Heart left ventricle (tissue), 13 donors: ENCODE results near the gene EVPLL.

Source experiments
- POLR2A ChIP-seq, 2 donors: fragments of 450-650 bp; IDR thresholded peaks; one replicate each; pipeline ENCODE4 v1.6.1; 2017; ENCODE audit warnings: antibody characterized with exemption in 2 of 2, mild to moderate bottlenecking in 2 of 2, moderate library complexity in 2 of 2
- TF ChIP-seq, protein P1 (sequence below), 12 donors: fragments of 200-600 bp; sonication (generic) in 4 of 12; IDR thresholded peaks; one replicate each; pipeline versions ENCODE4 v1.5.0 to v1.8.0; 2018 to 2022; ENCODE audit warnings: antibody characterized with exemption in 12 of 12, mild to moderate bottlenecking in 5 of 12
- donor health status: ischemic (EF 13 %, LVEDD 7.1; RV severe dilation, severe dysfunction).
- donor health status: DM: no; HTN: yes; CAD: no.
- donor health status: DM: no; HTN: no; CAD: no.
- donor health status: ischemic (EF 25% LVEDD 6.9; RV normal size, moderate dysfunction).
- donor health status: ischemic (EF 25% LVEDD 5.7; RV mildly dilated, moderate dysfunction).
- donor health status: ischemic (EF 35%, LVEDD 5.7; RV mildly dilated, moderate dysfunction).
- donor health status: nonischemic (EF 11% LVEDD 7.7; RV severe dilation, severe dysfunction).
- donor health status: DM: yes; HTN: yes; CAD: no.
- donor health status: PGD.
- donor health status: ischemic (EF 29% LVEDD 5.4; RV normal size, mild dysfunction).
- donor health status: nonischemic (EF 23%, LVEDD 6.1; RV moderate dilation, normal function).

GRCh38 chr17:18370761-18371160 is 6.8 kb upstream of the EVPLL start:
- TF ChIP-seq, protein P1, sequence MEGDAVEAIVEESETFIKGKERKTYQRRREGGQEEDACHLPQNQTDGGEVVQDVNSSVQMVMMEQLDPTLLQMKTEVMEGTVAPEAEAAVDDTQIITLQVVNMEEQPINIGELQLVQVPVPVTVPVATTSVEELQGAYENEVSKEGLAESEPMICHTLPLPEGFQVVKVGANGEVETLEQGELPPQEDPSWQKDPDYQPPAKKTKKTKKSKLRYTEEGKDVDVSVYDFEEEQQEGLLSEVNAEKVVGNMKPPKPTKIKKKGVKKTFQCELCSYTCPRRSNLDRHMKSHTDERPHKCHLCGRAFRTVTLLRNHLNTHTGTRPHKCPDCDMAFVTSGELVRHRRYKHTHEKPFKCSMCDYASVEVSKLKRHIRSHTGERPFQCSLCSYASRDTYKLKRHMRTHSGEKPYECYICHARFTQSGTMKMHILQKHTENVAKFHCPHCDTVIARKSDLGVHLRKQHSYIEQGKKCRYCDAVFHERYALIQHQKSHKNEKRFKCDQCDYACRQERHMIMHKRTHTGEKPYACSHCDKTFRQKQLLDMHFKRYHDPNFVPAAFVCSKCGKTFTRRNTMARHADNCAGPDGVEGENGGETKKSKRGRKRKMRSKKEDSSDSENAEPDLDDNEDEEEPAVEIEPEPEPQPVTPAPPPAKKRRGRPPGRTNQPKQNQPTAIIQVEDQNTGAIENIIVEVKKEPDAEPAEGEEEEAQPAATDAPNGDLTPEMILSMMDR (IDR thresholded peaks at IDR 0.05) = no peak
- TF ChIP-seq POLR2A (IDR thresholded peaks at IDR 0.05) = no peak
